GM12878 (cell line): ENCODE results near the gene LRRN4CL. TPM values are rescaled to one million over a fixed set of nuclear protein-coding genes. Genes with fewer than 3 reads are reported as not detected.

ENCODE experiments used
- ATAC-seq: fragments of 200-7000 bp; cut with Tn5 transposase; 3 replicates; pipeline ENCODE4 v1.9.1; 2020; ENCODE audit warnings: mild to moderate bottlenecking, moderate library complexity
- BruUV-seq: library from RNA; stranded (reverse); fragments of 400-500 nt; replicated peaks from 2 replicates; lab custom pipeline; 2021; lab: Mats Ljungman, UMichigan
- CTCF ChIA-PET: fragments of 300-600 bp; sonication (Branson Sonifier 250); formaldehyde crosslinking; extraction: SDS; loops from one replicate; lab custom pipeline; 2021; ENCODE audit warnings: inconsistent platforms; lab: Yijun Ruan, JAX
- POLR2A ChIA-PET: fragments of 350-600 bp; formaldehyde crosslinking; extraction: SDS; loops from one replicate; lab custom pipeline; 2021; ENCODE audit warnings: inconsistent platforms; lab: Charles Lee
- RAD21 ChIA-PET: fragments of 300-600 bp; sonication (Branson Sonifier 250); formaldehyde crosslinking; loops from one replicate; lab custom pipeline; 2023; ENCODE audit warnings: antibody characterized with exemption; ENCODE audit not compliant: unreplicated experiment; lab: Charles Lee
- SMC1A ChIA-PET: fragments of 300-600 bp; sonication (Branson Sonifier 250); formaldehyde crosslinking; loops from one replicate; lab custom pipeline; 2023; ENCODE audit not compliant: unreplicated experiment, uncharacterized antibody; lab: Charles Lee
- DNase-seq: peaks from one replicate; pipeline ENCODE4 v3.0.0-alpha.2; 2011; ENCODE audit warnings: low read depth, low spot score
- FAIRE-seq: peaks from 3 replicates; lab custom pipeline; 2011; peaks lifted over from hg19 to GRCh38; lab: Jason Lieb, UNC
- H2AFZ ChIP-seq: 2 replicates; pipeline ENCODE4 v1.6.0; 2011; ENCODE audit warnings: low read depth, low read length, control low read depth; ENCODE audit not compliant: control insufficient read depth
- H3K27ac ChIP-seq: 2 replicates; pipeline ENCODE4 v1.5.1; 2011; ENCODE audit warnings: control low read depth; ENCODE audit not compliant: control insufficient read depth, insufficient read depth
- H3K27me3 ChIP-seq, 2 experiments: replicated peaks in 1 of 2; 2 replicates each; pipeline versions ENCODE4 v1.6.0 to v1.6.1; 2011; ENCODE audit warnings: low read length in 1 of 2; ENCODE audit not compliant: control insufficient read depth in 2 of 2, insufficient read depth in 2 of 2
- H3K36me3 ChIP-seq, 2 experiments: 2 replicates each; pipeline ENCODE4 v1.5.1; 2011; ENCODE audit warnings: low read length in 1 of 2; ENCODE audit not compliant: control insufficient read depth in 2 of 2, insufficient read depth in 2 of 2
- H3K4me1 ChIP-seq: 2 replicates; pipeline ENCODE4 v1.6.1; 2011; ENCODE audit warnings: mild to moderate bottlenecking, low read length, moderate library complexity, mixed read lengths; ENCODE audit not compliant: control insufficient read depth, insufficient read depth
- H3K4me2 ChIP-seq: 2 replicates; pipeline ENCODE4 v1.6.0; 2011; ENCODE audit warnings: control low read depth; ENCODE audit not compliant: control insufficient read depth, insufficient read depth
- H3K4me3 ChIP-seq: fragments of 200-600 bp; sonication (generic); 2 replicates; pipeline ENCODE4 v1.5.1; 2016
- H3K79me2 ChIP-seq: 2 replicates; pipeline ENCODE4 v1.6.0; 2011; ENCODE audit warnings: low read length; ENCODE audit not compliant: control insufficient read depth, insufficient read depth
- H3K9ac ChIP-seq: 2 replicates; pipeline ENCODE4 v1.8.0; 2011; ENCODE audit warnings: low read length, control low read depth, mixed read lengths; ENCODE audit not compliant: control insufficient read depth, insufficient read depth
- H3K9me3 ChIP-seq: replicated peaks from 3 replicates; pipeline ENCODE4 v1.5.1; 2011; ENCODE audit warnings: mild to moderate bottlenecking, low read length; ENCODE audit not compliant: control insufficient read depth, insufficient read depth
- H4K20me1 ChIP-seq: 2 replicates; pipeline ENCODE4 v1.6.0; 2011; ENCODE audit not compliant: control insufficient read depth, insufficient read depth
- BACH1 ChIP-seq: fragments of 450-650 bp; IDR thresholded peaks from 2 replicates; pipeline ENCODE4 v1.6.1; 2017; ENCODE audit warnings: mild to moderate bottlenecking, borderline replicate concordance
- E2F4 ChIP-seq: IDR thresholded peaks from 2 replicates; pipeline ENCODE4 v1.6.1; 2012; ENCODE audit warnings: low read depth, low read length, improper control_type of control experiment
- EGR1 ChIP-seq, 2 experiments: IDR thresholded peaks; 1 replicate in 1 of 2; 2 replicates in 1 of 2; pipeline ENCODE4 v1.6.1; 2011 to 2012; ENCODE audit warnings: low read depth in 2 of 2, low read length in 2 of 2, borderline replicate concordance in 1 of 2, mild to moderate bottlenecking in 1 of 2, moderate library complexity in 1 of 2
- ELK1 ChIP-seq: IDR thresholded peaks from 2 replicates; pipeline ENCODE4 v1.6.1; 2012; ENCODE audit warnings: low read depth, low read length, improper control_type of control experiment
- FOS ChIP-seq: IDR thresholded peaks from 3 replicates; pipeline ENCODE4 v1.6.1; 2011; ENCODE audit warnings: borderline replicate concordance; ENCODE audit not compliant: insufficient read length; ENCODE audit errors: extremely low read depth
- IRF4 ChIP-seq: IDR thresholded peaks from 2 replicates; pipeline ENCODE4 v1.6.1; 2011; ENCODE audit warnings: low read depth, low read length
- MYB ChIP-seq: fragments of 150-350 bp; IDR thresholded peaks from 2 replicates; pipeline ENCODE4 v1.6.1; 2014; ENCODE audit warnings: mild to moderate bottlenecking, low read depth, low read length, borderline replicate concordance
- NR2C1 ChIP-seq: fragments of 450-650 bp; IDR thresholded peaks from 2 replicates; pipeline ENCODE4 v1.6.1; 2017; ENCODE audit warnings: antibody characterized with exemption, mild to moderate bottlenecking, moderate library complexity
- NR2F1 ChIP-seq: fragments of 450-650 bp; conservative IDR thresholded peaks from 2 replicates; pipeline ENCODE4 v1.6.1; 2017; ENCODE audit warnings: mild to moderate bottlenecking
- POU2F2 ChIP-seq: IDR thresholded peaks from 3 replicates; pipeline ENCODE4 v1.6.1; 2011; ENCODE audit warnings: low read depth, mild to moderate bottlenecking, low read length, borderline replicate concordance
- SMC3 ChIP-seq: IDR thresholded peaks from 2 replicates; pipeline ENCODE4 v1.6.1; 2011; ENCODE audit warnings: low read length, improper control_type of control experiment, borderline replicate concordance
- USF1 ChIP-seq: IDR thresholded peaks from 2 replicates; pipeline ENCODE4 v1.6.1; 2011; ENCODE audit warnings: borderline replicate concordance, low read depth, mild to moderate bottlenecking, moderate library complexity, mixed read lengths, low read length; ENCODE audit not compliant: insufficient read depth; ENCODE audit errors: extremely low read length
- ZBED1 ChIP-seq: IDR thresholded peaks from 2 replicates; pipeline ENCODE4 v1.6.1; 2016; ENCODE audit warnings: borderline replicate concordance
- ZNF217 ChIP-seq: fragments of 450-650 bp; IDR thresholded peaks from 2 replicates; pipeline ENCODE4 v1.6.1; 2017; ENCODE audit warnings: antibody characterized with exemption, mild to moderate bottlenecking
- ZNF384 ChIP-seq: IDR thresholded peaks from 2 replicates; pipeline ENCODE4 v1.6.1; 2012; ENCODE audit warnings: low read depth, mild to moderate bottlenecking, low read length, improper control_type of control experiment, borderline replicate concordance
- WGBS: methylation state at CpG from one replicate; pipeline ENCODE4 v1.1.6; 2016; ENCODE audit warnings: low lambda C conversion rate; ENCODE audit not compliant: insufficient replicate concordance, insufficient coverage; ENCODE audit errors: missing lambda C conversion rate; 5-methylcytosine and 5-hydroxymethylcytosine counted together
- in situ Hi-C: fragments of 300-500 bp; cut with MboI; formaldehyde crosslinking; loops from 9 replicates; pipeline ENCODE4 v1.14.3; 2018; ENCODE audit warnings: mixed read lengths
- intact Hi-C: fragments of 100-400 bp; cut with micrococcal nuclease; formaldehyde crosslinking; loops from one replicate; pipeline ENCODE4 v1.14.2; 2022; ENCODE audit not compliant: unreplicated experiment
- polyA plus RNA-seq, 11 experiments: library from polyadenylated mRNA; depleted of rRNA in 4 of 11; unstranded in 6 of 11; stranded (reverse) in 5 of 11; fragments of >200 nt; fragmentation: Nextera tagmentation in 4 of 11; fragmentation: Illumina TruSeq in 1 of 11; extraction: Ambion mirVana in 4 of 11; extraction: Trizol in 1 of 11; gene quantifications; 1 replicate in 1 of 11; 2 replicates in 10 of 11; pipeline versions ENCODE4 v1.2.1 to v1.2.3, GENCODE V29; 2011 to 2016; ENCODE audit warnings: inconsistent platforms in 2 of 11, missing spikeins in 2 of 11, low read depth in 1 of 11
- total RNA-seq, 4 experiments: library from RNA; depleted of rRNA in 3 of 4; stranded (reverse); fragments of >200 nt in 3 of 4; fragmentation: Illumina TruSeq in 1 of 4; extraction: Trizol in 1 of 4; gene quantifications; 2 replicates each; pipeline versions ENCODE4 v1.2.1 to v1.2.3, GENCODE V29; 2013 to 2021
- TF ChIP-seq, protein P1 (sequence below): fragments of 450-650 bp; conservative IDR thresholded peaks from 2 replicates; pipeline ENCODE4 v1.6.1; 2017; ENCODE audit warnings: mild to moderate bottlenecking, moderate library complexity

LRRN4CL gene
- total and polyA plus RNA-seq, 10 of the 15 experiments (the other 5 are each of a cell fraction or from before 2014, with no cell fraction given) = 0.01 to 0.06 TPM; not detected in 8

GRCh38 chr11:62680825-62681240 lies 8.5 kb downstream of the LRRN4CL start:
- RAD21 ChIA-PET = interaction anchor here (0.9 to 1.9 kb wide), 8 partner anchors 9 to 256 kb away, joined by 3 to 8 read pairs (median 3); partner anchors contain the start of genes C11orf98, CSKMT, LBHD1 and TMEM179B
- H2AFZ ChIP-seq = peak overlapping the region; percentile 74
- peaks cover 11% of the 10 kb centered on the region for H3K4me1 ChIP-seq
- intact Hi-C loops (loop anchor here (2.0 to 10.0 kb wide), 2 partner anchors 160 to 216 kb away; no protein-coding TSS in a partner anchor), in situ Hi-C loops (no loop called here)
- no peaks in the 10 kb centered on the region for H3K9me3 ChIP-seq
- ATAC-seq (peak; percentile 91), FAIRE-seq (no peak), DNase-seq (no peak)
- 36% methylated on average over 4 of the region's 4 CpGs for WGBS
- BruUV-seq = no TSS peak
- H3K27ac ChIP-seq = no peak overlapping the region
- CTCF ChIA-PET = interaction anchor here (0.6 to 2.9 kb wide), 28 partner anchors 9 to 256 kb away, joined by 3 to 24 read pairs (median 4); partner anchors contain the start of genes C11orf98, CSKMT, LRRN4CL and POLR2G
- H3K79me2 ChIP-seq = peaks cover 20% of the 10 kb centered on the region
- POLR2A ChIA-PET = interaction anchor here (0.5 to 9.7 kb wide), 17 partner anchors 9 to 245 kb away, joined by 3 to 83 read pairs (median 4); partner anchors contain the start of genes BSCL2, C11orf98, CSKMT and GNG3
- H3K4me3 ChIP-seq = no peak overlapping the region
- SMC1A ChIA-PET = interaction anchor here (0.6 to 2.1 kb wide), 18 partner anchors 9 to 201 kb away, joined by 3 to 7 read pairs (median 4); partner anchors contain the start of genes C11orf98, CSKMT, HNRNPUL2 and LBHD1
- H3K9ac ChIP-seq = no peak overlapping the region
- H3K36me3 ChIP-seq = peaks cover 0 to 7% of the 10 kb centered on the region in 2 experiments; a peak in 1 of 4 replicates
- H3K27me3 ChIP-seq = no peaks in the 10 kb centered on the region
- H4K20me1 ChIP-seq = no peaks in the 10 kb centered on the region; the same call in 1 of the 2 replicates
- no peak overlapping the region for H3K4me2 ChIP-seq
- TF ChIP-seq, protein P1, sequence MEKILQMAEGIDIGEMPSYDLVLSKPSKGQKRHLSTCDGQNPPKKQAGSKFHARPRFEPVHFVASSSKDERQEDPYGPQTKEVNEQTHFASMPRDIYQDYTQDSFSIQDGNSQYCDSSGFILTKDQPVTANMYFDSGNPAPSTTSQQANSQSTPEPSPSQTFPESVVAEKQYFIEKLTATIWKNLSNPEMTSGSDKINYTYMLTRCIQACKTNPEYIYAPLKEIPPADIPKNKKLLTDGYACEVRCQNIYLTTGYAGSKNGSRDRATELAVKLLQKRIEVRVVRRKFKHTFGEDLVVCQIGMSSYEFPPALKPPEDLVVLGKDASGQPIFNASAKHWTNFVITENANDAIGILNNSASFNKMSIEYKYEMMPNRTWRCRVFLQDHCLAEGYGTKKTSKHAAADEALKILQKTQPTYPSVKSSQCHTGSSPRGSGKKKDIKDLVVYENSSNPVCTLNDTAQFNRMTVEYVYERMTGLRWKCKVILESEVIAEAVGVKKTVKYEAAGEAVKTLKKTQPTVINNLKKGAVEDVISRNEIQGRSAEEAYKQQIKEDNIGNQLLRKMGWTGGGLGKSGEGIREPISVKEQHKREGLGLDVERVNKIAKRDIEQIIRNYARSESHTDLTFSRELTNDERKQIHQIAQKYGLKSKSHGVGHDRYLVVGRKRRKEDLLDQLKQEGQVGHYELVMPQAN = no peak
- TF ChIP-seq ZNF217 (no peak), MYB (no peak), ZBED1 (no peak), SMC3 (peak; percentile 32; the same call in 1 of the 2 replicates), E2F4 (no peak), ELK1 (no peak), FOS (no peak), POU2F2 (peak; percentile 86; the same call in 2 of the 3 replicates), EGR1 (IDR thresholded peaks at IDR 0.05; ENCODE audit: borderline replicate concordance in 1 of 2, low read depth in 2 of 2, low read length in 2 of 2) (no peak), BACH1 (no peak), IRF4 (no peak), NR2F1 (no peak), ZNF384 (no peak), USF1 (no peak), NR2C1 (no peak)
